Type B pancreatic cell (in vitro differentiated cells): ENCODE data around the gene GPR35. TPM values are rescaled to one million over a fixed set of nuclear protein-coding genes. Genes with fewer than 3 reads are reported as not detected.
A peak's percentile ranks its signal among the peaks of the same experiment; 100 is the strongest.

Source experiments
- DNase-seq: peaks from one replicate; pipeline ENCODE4 v3.0.0; 2021; ENCODE audit warnings: mixed read lengths; ENCODE audit not compliant: unreplicated experiment; ENCODE audit errors: extremely low spot score
- H3K27ac Mint-ChIP-seq: 2 replicates; pipeline ENCODE4 v1.8.0; 2021; ENCODE audit warnings: mild to moderate bottlenecking, mixed read lengths
- H3K27me3 Mint-ChIP-seq: 2 replicates; pipeline ENCODE4 v1.8.0; 2021; ENCODE audit warnings: mixed read lengths
- H3K36me3 Mint-ChIP-seq: 2 replicates; pipeline ENCODE4 v1.8.0; 2021; ENCODE audit warnings: mixed read lengths
- H3K4me1 Mint-ChIP-seq: one replicate; pipeline ENCODE4 v1.8.0; 2021; ENCODE audit warnings: mixed read lengths; ENCODE audit not compliant: unreplicated experiment
- H3K4me3 Mint-ChIP-seq: 2 replicates; pipeline ENCODE4 v1.8.0; 2021; ENCODE audit warnings: mild to moderate bottlenecking, mixed read lengths
- H3K9me3 Mint-ChIP-seq: 2 replicates; pipeline ENCODE4 v1.8.0; 2021; ENCODE audit warnings: mixed read lengths
- total RNA-seq: library from RNA; stranded (reverse); gene quantifications from 2 replicates; pipeline ENCODE4 v1.2.1, GENCODE V29; 2021; ENCODE audit warnings: low replicate concordance
- TF ChIP-seq, protein P1 (sequence below): fragments of 200-600 bp; sonication (generic); conservative IDR thresholded peaks from 2 replicates; pipeline ENCODE4 v1.5.0; 2021; ENCODE audit warnings: antibody characterized with exemption, mild to moderate bottlenecking

The GPR35 gene
- total RNA-seq, 1 donor from 2014 or later = 3.6 TPM

DNA sequence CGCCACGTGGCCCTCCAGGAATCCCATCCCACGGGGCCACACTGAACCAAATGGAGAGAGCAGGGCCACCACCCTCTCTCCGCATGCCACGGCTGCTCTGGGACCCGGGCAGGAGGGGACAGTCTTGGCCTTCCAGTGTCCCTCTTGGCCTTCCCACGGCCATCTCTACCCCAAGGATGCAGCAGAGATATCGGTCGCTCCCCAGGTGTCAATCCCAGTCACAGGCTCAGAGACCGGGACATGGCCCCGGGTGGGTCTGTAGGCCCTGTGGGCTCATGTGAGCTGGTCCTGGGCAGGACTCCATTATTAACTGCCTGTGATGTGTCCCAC, 23.5 kb upstream of the GPR35 start:
- H3K9me3 Mint-ChIP-seq = no peaks in the 10 kb centered on the region
- no peaks in the 10 kb centered on the region for H3K27me3 Mint-ChIP-seq
- peaks cover 9% of the 10 kb centered on the region for H3K4me1 Mint-ChIP-seq
- peaks cover 3% of the 10 kb centered on the region for H3K36me3 Mint-ChIP-seq
- no peak for DNase-seq
- H3K27ac Mint-ChIP-seq = no peak overlapping the region
- no peak overlapping the region for H3K4me3 Mint-ChIP-seq
- TF ChIP-seq, protein P1, sequence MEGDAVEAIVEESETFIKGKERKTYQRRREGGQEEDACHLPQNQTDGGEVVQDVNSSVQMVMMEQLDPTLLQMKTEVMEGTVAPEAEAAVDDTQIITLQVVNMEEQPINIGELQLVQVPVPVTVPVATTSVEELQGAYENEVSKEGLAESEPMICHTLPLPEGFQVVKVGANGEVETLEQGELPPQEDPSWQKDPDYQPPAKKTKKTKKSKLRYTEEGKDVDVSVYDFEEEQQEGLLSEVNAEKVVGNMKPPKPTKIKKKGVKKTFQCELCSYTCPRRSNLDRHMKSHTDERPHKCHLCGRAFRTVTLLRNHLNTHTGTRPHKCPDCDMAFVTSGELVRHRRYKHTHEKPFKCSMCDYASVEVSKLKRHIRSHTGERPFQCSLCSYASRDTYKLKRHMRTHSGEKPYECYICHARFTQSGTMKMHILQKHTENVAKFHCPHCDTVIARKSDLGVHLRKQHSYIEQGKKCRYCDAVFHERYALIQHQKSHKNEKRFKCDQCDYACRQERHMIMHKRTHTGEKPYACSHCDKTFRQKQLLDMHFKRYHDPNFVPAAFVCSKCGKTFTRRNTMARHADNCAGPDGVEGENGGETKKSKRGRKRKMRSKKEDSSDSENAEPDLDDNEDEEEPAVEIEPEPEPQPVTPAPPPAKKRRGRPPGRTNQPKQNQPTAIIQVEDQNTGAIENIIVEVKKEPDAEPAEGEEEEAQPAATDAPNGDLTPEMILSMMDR = no peak

DNA sequence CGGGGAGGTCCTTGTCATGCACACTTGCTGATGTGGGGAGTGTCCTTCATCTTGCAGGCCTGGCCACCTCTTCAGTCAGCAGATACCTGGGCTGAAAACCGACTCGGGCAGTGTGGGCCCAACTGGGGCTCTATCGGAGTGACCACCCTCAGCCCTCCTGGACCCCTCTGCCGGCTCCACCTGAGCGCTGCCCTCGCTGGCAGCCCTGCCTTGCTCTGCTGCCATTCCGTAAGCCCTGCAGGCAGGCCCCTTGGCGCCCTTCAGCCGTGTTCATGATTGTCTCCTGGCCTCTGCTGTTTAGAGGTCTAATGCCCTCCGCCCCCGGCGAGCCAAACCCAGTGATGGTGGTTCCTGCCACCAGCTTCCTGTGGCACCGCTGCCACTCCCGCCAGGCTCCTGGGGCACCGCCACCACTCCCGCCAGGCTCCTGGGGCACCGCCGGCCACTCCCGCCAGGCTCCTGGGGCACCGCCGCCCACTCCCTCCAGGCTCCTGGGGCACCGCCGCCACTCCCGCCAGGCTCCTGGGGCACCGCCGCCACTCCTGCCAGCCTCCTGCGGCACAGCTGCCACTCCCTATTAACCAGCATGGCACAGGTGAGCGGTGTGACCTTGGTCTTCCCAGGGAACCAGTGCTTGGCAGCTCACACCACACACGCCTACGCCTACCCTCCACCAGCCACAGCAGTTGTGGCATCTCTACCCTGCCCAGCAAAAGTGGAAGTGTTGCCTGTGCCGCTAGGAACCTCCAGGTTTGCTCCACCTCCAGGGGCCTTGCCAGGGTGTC, 22.8 kb upstream of the GPR35 start:
- H3K4me1 Mint-ChIP-seq = peaks cover 9% of the 10 kb centered on the region
- H3K36me3 Mint-ChIP-seq = peaks cover 3% of the 10 kb centered on the region
- no peaks in the 10 kb centered on the region for H3K27me3 Mint-ChIP-seq
- H3K4me3 Mint-ChIP-seq = no peak overlapping the region
- H3K27ac Mint-ChIP-seq = no peak overlapping the region
- H3K9me3 Mint-ChIP-seq = no peaks in the 10 kb centered on the region
- TF ChIP-seq, protein P1 = no peak
- DNase-seq = no peak

DNA sequence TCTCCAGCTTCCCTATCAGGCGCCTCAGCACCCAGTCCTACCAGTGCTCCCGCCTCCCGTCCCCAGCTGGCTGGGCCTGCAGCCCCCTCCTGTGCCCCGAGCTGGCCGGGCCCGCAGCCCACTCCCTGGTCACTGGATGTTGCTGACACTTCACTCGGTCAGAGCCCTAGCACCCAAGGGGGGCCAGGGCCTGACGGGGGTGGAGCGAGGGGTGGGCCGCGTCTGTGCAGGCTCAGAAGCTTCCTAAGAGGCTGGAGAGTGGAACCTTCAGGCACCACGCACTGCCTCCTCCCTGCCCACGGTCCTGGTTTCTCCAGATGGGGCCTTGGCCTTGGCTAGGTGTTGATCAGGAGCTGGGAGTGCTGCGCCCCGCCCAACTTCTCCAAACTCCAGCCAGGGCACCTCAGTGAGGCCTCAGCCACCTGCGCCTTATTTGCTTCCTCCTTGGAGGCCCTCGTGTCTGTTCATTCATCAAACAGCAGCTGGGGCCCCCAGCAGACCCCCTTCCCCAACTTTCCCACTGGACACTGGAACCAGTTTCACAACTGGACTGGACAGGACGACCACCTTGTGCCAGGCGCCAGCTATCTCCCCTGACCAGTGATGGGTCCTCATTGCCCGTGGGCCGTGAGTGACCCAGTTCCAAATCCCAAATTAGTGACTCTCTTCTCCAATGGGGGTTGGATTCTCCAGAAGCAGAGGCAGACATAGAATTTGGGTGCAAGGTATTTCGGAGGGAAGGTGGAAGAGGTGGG, 22.0 kb upstream of the GPR35 start:
- Mint-ChIP-seq H3K9me3 (no peaks in the 10 kb centered on the region), H3K4me1 (peaks cover 9% of the 10 kb centered on the region), H3K4me3 (no peak overlapping the region), H3K27ac (no peak overlapping the region), H3K27me3 (no peaks in the 10 kb centered on the region), H3K36me3 (peaks cover 3% of the 10 kb centered on the region)
- DNase-seq = no peak
- TF ChIP-seq, protein P1 = no peak

DNA sequence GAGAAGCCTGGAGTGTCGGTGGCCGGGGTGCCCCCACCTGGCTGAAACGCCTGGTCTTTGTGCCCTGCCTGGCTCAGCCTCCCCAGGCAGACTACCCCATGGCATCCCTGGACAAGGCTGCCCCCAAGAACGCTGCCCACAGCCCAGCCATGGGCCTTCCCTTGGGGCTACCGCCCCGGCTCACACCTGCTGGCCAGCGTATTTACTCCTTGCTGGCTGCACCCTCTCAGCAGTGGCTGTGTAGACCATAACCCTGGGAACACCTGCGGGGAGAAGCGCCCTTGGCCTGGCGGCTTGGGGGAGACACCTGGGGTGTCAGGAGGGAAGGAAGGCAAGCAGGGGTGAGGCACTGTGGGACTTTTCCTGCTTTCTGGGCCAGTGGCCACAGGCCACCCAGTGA, 21.4 kb upstream of the GPR35 start:
- TF ChIP-seq, protein P1 = no peak
- H3K4me1 Mint-ChIP-seq = peaks cover 9% of the 10 kb centered on the region
- H3K27ac Mint-ChIP-seq = no peak overlapping the region
- no peak for DNase-seq
- H3K4me3 Mint-ChIP-seq = no peak overlapping the region
- no peaks in the 10 kb centered on the region for H3K9me3 Mint-ChIP-seq
- H3K36me3 Mint-ChIP-seq = peaks cover 3% of the 10 kb centered on the region
- H3K27me3 Mint-ChIP-seq = no peaks in the 10 kb centered on the region

DNA sequence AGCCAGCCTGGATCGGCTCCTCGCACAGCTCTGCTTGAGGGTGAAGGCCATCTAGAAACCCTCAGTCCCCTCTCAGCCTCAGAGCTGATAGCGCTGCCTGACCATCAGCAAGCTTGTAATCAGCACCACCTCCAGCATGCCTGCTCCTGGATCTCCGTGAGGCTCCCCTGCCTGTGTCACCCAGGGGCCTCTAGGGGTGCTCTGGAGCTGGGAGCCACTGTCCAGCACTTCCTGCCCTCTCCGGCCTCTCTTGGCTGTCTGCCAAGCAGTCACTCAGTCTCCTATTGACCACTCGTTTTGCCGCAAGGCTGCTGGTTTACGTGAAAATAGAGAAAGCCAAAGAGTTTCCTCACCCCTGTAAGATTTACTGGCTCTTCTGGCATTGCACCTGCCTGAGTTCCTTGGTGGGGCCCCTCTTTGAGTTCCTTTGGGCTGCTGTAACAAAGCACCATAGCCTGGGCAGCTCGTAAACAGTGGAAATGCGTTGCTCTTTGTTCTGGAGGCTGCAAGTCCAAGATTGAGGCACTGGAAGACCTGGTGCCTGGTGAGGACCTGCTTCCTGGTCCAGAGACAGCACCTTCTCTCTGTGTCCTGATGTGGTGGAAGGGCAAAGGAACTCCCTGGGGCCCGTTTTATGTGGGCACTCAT, 20.9 kb upstream of the GPR35 start:
- Mint-ChIP-seq H3K36me3 (peaks cover 3% of the 10 kb centered on the region), H3K4me3 (no peak overlapping the region), H3K27me3 (no peaks in the 10 kb centered on the region), H3K4me1 (peaks cover 9% of the 10 kb centered on the region), H3K27ac (peak overlapping the region; percentile 36), H3K9me3 (no peaks in the 10 kb centered on the region)
- DNase-seq = no peak
- TF ChIP-seq, protein P1 = peak; percentile 70
